CD14-positive monocyte (primary cell): ENCODE data around the gene ENDOV. TPM values are rescaled to one million over a fixed set of nuclear protein-coding genes. Genes with fewer than 3 reads are reported as not detected.

ENCODE experiments used
- DNase-seq, 3 donors: peaks; one replicate each; pipeline ENCODE4 v3.0.0-alpha.2; 2011 to 2022
- H2AFZ ChIP-seq: 2 replicates; pipeline ENCODE4 v1.6.0; 2012; ENCODE audit warnings: mild to moderate bottlenecking, low read depth, low read length, inconsistent platforms; ENCODE audit not compliant: insufficient read depth, poor library complexity, severe bottlenecking
- H3K27ac ChIP-seq, 2 donors: 1 replicate in 1 of 2; 2 replicates in 1 of 2; pipeline ENCODE4 v1.5.1; 2012 to 2013; ENCODE audit warnings: low read length in 2 of 2, control low read depth in 1 of 2, inconsistent platforms in 1 of 2, low read depth in 1 of 2, mild to moderate bottlenecking in 1 of 2
- H3K27me3 ChIP-seq, 2 donors: one replicate each; pipeline versions ENCODE4 v1.6.0 to v1.6.1; 2011 to 2013; ENCODE audit warnings: low read length in 2 of 2; ENCODE audit not compliant: control insufficient read depth in 2 of 2, insufficient read depth in 2 of 2
- H3K36me3 ChIP-seq, 2 donors: replicated peaks in 1 of 2; 1 replicate in 1 of 2; 2 replicates in 1 of 2; pipeline versions ENCODE4 v1.5.1 to v1.6.1; 2012 to 2013; ENCODE audit warnings: low read length in 2 of 2, control low read depth in 1 of 2, inconsistent platforms in 1 of 2, mild to moderate bottlenecking in 1 of 2; ENCODE audit not compliant: insufficient read depth in 2 of 2, control insufficient read depth in 1 of 2
- H3K4me1 ChIP-seq, 2 donors: 1 replicate in 1 of 2; 2 replicates in 1 of 2; pipeline versions ENCODE4 v1.5.1 to v1.6.1; 2012 to 2013; ENCODE audit warnings: low read length in 2 of 2, control low read depth in 1 of 2, inconsistent platforms in 1 of 2, mild to moderate bottlenecking in 1 of 2, moderate library complexity in 1 of 2; ENCODE audit not compliant: insufficient read depth in 2 of 2, control insufficient read depth in 1 of 2
- H3K4me2 ChIP-seq: replicated peaks from 2 replicates; pipeline ENCODE3; 2012; ENCODE audit warnings: low read length, moderate library complexity, mild to moderate bottlenecking; ENCODE audit not compliant: poor library complexity, severe bottlenecking; ENCODE audit errors: extremely low read depth
- H3K4me3 ChIP-seq, 3 experiments: fragments of 200-600 bp in 1 of 3; sonication (generic) in 1 of 3; replicated peaks in 1 of 3; 1 replicate in 2 of 3; 2 replicates in 1 of 3; pipeline ENCODE4 v1.5.1; 2011 to 2013; ENCODE audit warnings: low read length in 3 of 3, mild to moderate bottlenecking in 3 of 3, control low read depth in 2 of 3, low read depth in 2 of 3, inconsistent platforms in 1 of 3, moderate library complexity in 1 of 3
- H3K79me2 ChIP-seq: 2 replicates; pipeline ENCODE4 v1.6.0; 2012; ENCODE audit warnings: mild to moderate bottlenecking, control low read depth, inconsistent platforms, low read length, moderate library complexity; ENCODE audit not compliant: insufficient read depth
- H3K9ac ChIP-seq: 2 replicates; pipeline ENCODE4 v1.6.0; 2017; ENCODE audit warnings: low read length, mild to moderate bottlenecking; ENCODE audit not compliant: insufficient read depth, poor library complexity, severe bottlenecking
- H3K9me3 ChIP-seq, 2 donors: replicated peaks in 1 of 2; 1 replicate in 1 of 2; 2 replicates in 1 of 2; pipeline versions ENCODE4 v1.5.1 to v1.6.1; 2012 to 2013; ENCODE audit warnings: low read length in 2 of 2, control low read depth in 1 of 2; ENCODE audit not compliant: control insufficient read depth in 1 of 2, insufficient read depth in 1 of 2
- H4K20me1 ChIP-seq: 2 replicates; pipeline ENCODE4 v1.6.0; 2012; ENCODE audit warnings: mild to moderate bottlenecking, low read length, control low read depth, moderate library complexity; ENCODE audit not compliant: insufficient read depth
- H3K27ac Mint-ChIP-seq, 7 donors: one replicate each; pipeline ENCODE4 v1.8.0; 2020; ENCODE audit warnings: mild to moderate bottlenecking in 7 of 7, mixed read lengths in 7 of 7, moderate library complexity in 6 of 7, inconsistent platforms in 2 of 7
- H3K27me3 Mint-ChIP-seq, 3 donors: one replicate each; pipeline ENCODE4 v1.8.0; 2021 to 2022; ENCODE audit warnings: low read depth in 3 of 3, mild to moderate bottlenecking in 3 of 3, mixed read lengths in 3 of 3, moderate library complexity in 3 of 3, inconsistent platforms in 1 of 3
- H3K36me3 Mint-ChIP-seq, 2 donors: one replicate each; pipeline ENCODE4 v1.8.0; 2020; ENCODE audit warnings: mixed read lengths in 2 of 2, inconsistent platforms in 1 of 2, mild to moderate bottlenecking in 1 of 2
- H3K4me1 Mint-ChIP-seq: one replicate; pipeline ENCODE4 v1.8.0; 2020; ENCODE audit warnings: mild to moderate bottlenecking, mixed read lengths
- H3K4me3 Mint-ChIP-seq, 2 donors: one replicate each; pipeline ENCODE4 v1.8.0; 2020; ENCODE audit warnings: mild to moderate bottlenecking in 2 of 2, mixed read lengths in 2 of 2, moderate library complexity in 1 of 2
- H3K9me3 Mint-ChIP-seq, 7 donors: one replicate each; pipeline ENCODE4 v1.8.0; 2020 to 2022; ENCODE audit warnings: mixed read lengths in 7 of 7, mild to moderate bottlenecking in 6 of 7, moderate library complexity in 6 of 7, inconsistent platforms in 2 of 7
- CTCF ChIP-seq: fragments of 200-600 bp; IDR thresholded peaks from one replicate; pipeline ENCODE4 v1.8.0; 2022; ENCODE audit warnings: antibody characterized with exemption, mild to moderate bottlenecking
- WGBS: methylation state at CpG from one replicate; pipeline ENCODE4 v1.1.5; 2013; ENCODE audit warnings: missing lambda C conversion rate; ENCODE audit not compliant: insufficient coverage; 5-methylcytosine and 5-hydroxymethylcytosine counted together
- intact Hi-C, 2 donors: fragments of 100-400 bp; cut with micrococcal nuclease; formaldehyde crosslinking; loops; one replicate each; pipeline versions ENCODE4 v1.15.0 to v1.15.1; 2023
- polyA plus RNA-seq, 3 donors: library from polyadenylated mRNA; depleted of rRNA in 1 of 3; unstranded in 2 of 3; stranded (reverse) in 1 of 3; fragments of 300-500 nt in 2 of 3; fragments of >200 nt in 1 of 3; fragmentation: Illumina TruSeq in 2 of 3; gene quantifications; 1 replicate in 2 of 3; 2 replicates in 1 of 3; pipeline ENCODE4 v1.2.3, GENCODE V29; 2012 to 2021

ENDOV gene
- polyA plus RNA-seq, 3 donors, result 10.4 to 15.7 (median 13.3) TPM

GRCh38 chr17:80443916-80444643 lies 29.1 kb downstream of the ENDOV start:
- Histone ChIP-seq H3K27ac (no peak overlapping the region), H3K4me2 (no peak overlapping the region), H3K4me1 (no peaks in the 10 kb centered on the region), H3K9ac (no peak overlapping the region), H3K36me3 (no peaks in the 10 kb centered on the region), H2AFZ (no peak overlapping the region), H3K79me2 (no peaks in the 10 kb centered on the region), H3K9me3 (no peaks in the 10 kb centered on the region), H3K27me3 (no peaks in the 10 kb centered on the region), H4K20me1 (no peaks in the 10 kb centered on the region), H3K4me3 (no peak overlapping the region)
- DNase-seq, result no peak
- intact Hi-C loops, result no loop called here
- TF ChIP-seq CTCF, result no peak
- Mint-ChIP-seq H3K9me3 (no peaks in the 10 kb centered on the region), H3K36me3 (no peaks in the 10 kb centered on the region), H3K27ac (no peak overlapping the region), H3K4me1 (no peaks in the 10 kb centered on the region), H3K27me3 (peaks cover 1 to 2% (median 2%) of the 10 kb centered on the region in 3 donors), H3K4me3 (no peak overlapping the region)
- 61% methylated on average over 29 of the region's 31 CpGs for WGBS

GRCh38 chr17:80444644-80444979 lies 29.6 kb downstream of the ENDOV start:
- no peak for TF ChIP-seq CTCF
- 88% methylated on average over 1 of the region's 6 CpGs for WGBS
- Mint-ChIP-seq H3K27me3 (peaks cover 1 to 2% (median 2%) of the 10 kb centered on the region in 3 donors), H3K4me3 (no peak overlapping the region), H3K9me3 (no peaks in the 10 kb centered on the region), H3K36me3 (no peaks in the 10 kb centered on the region), H3K4me1 (no peaks in the 10 kb centered on the region), H3K27ac (no peak overlapping the region)
- Histone ChIP-seq H3K4me3 (no peak overlapping the region), H3K4me1 (no peaks in the 10 kb centered on the region), H3K9me3 (no peaks in the 10 kb centered on the region), H3K79me2 (no peaks in the 10 kb centered on the region), H3K27me3 (no peaks in the 10 kb centered on the region), H3K9ac (no peak overlapping the region), H4K20me1 (no peaks in the 10 kb centered on the region), H2AFZ (no peak overlapping the region), H3K27ac (no peak overlapping the region), H3K4me2 (no peak overlapping the region), H3K36me3 (no peaks in the 10 kb centered on the region)
- intact Hi-C loops, result no loop called here
- DNase-seq, result no peak
